ENCODE data around the gene ANAPC7.

ANAPC7 gene

GRCh38 chr12:110343736-110344555 is 59.6 kb downstream of the ANAPC7 start:
- no peak overlapping the region; the same call in 1 of the 2 replicates for H3K27ac ChIP-seq
- TF ChIP-seq ZFX (IDR thresholded peaks at IDR 0.05; ENCODE audit: borderline replicate concordance) = no peak
- TF ChIP-seq CTCF (IDR thresholded peaks at IDR 0.05) = no peak

GRCh38 chr12:110343114-110343513 is 60.4 kb downstream of the ANAPC7 start:
- H3K27ac ChIP-seq = no peak overlapping the region
- TF ChIP-seq CTCF (IDR thresholded peaks at IDR 0.05) (no peak), ZFX (IDR thresholded peaks at IDR 0.05; ENCODE audit: borderline replicate concordance) (no peak)

- H3K27ac ChIP-seq = no peak overlapping the region
- TF ChIP-seq ZFX (IDR thresholded peaks at IDR 0.05; ENCODE audit: borderline replicate concordance) (no peak), CTCF (IDR thresholded peaks at IDR 0.05) (no peak)
Observed at GRCh38 chr12:110342157-110342556, 61.4 kb downstream of the ANAPC7 start.

GRCh38 chr12:110340706-110341105 is 62.8 kb downstream of the ANAPC7 start:
- H3K27ac ChIP-seq = peak overlapping the region; percentile 49
- no peak for TF ChIP-seq CTCF (IDR thresholded peaks at IDR 0.05)
- TF ChIP-seq ZFX (IDR thresholded peaks at IDR 0.05; ENCODE audit: borderline replicate concordance) = no peak

- peak overlapping the region; percentile 49 for H3K27ac ChIP-seq
Observed at GRCh38 chr12:110340261-110340660, 63.2 kb downstream of the ANAPC7 start.

- peak overlapping the region; percentile 49 for H3K27ac ChIP-seq
- TF ChIP-seq CTCF (IDR thresholded peaks at IDR 0.05) (no peak), ZFX (IDR thresholded peaks at IDR 0.05; ENCODE audit: borderline replicate concordance) (no peak)
Observed at GRCh38 chr12:110339184-110339952, 64.1 kb downstream of the ANAPC7 start.

GRCh38 chr12:110338754-110339153 is 64.8 kb downstream of the ANAPC7 start:
- TF ChIP-seq ZFX (IDR thresholded peaks at IDR 0.05; ENCODE audit: borderline replicate concordance) = no peak
- TF ChIP-seq CTCF (IDR thresholded peaks at IDR 0.05) = peak; percentile 21

More at GRCh38 chr12:110338754-110339153, 64.8 kb downstream of the ANAPC7 start:
- H3K27ac ChIP-seq = peak overlapping the region; percentile 49
